AG09309 (cell line): ENCODE measurements around the gene PBOV1.

ENCODE experiments used
- DNase-seq: peaks from one replicate; pipeline ENCODE4 v3.0.0-alpha.2; 2010; ENCODE audit warnings: low read depth
- H3K4me3 ChIP-seq: 2 replicates; pipeline ENCODE4 v1.5.1; 2011; ENCODE audit warnings: mild to moderate bottlenecking, low read depth, low read length, moderate library complexity; ENCODE audit not compliant: control insufficient read depth
- CTCF ChIP-seq: IDR thresholded peaks from 2 replicates; pipeline ENCODE4 v1.5.1; 2011; ENCODE audit warnings: mild to moderate bottlenecking, low read depth, low read length, inconsistent platforms; ENCODE audit not compliant: insufficient read depth, control insufficient read depth; ENCODE audit errors: missing control alignments

Gene PBOV1

DNA sequence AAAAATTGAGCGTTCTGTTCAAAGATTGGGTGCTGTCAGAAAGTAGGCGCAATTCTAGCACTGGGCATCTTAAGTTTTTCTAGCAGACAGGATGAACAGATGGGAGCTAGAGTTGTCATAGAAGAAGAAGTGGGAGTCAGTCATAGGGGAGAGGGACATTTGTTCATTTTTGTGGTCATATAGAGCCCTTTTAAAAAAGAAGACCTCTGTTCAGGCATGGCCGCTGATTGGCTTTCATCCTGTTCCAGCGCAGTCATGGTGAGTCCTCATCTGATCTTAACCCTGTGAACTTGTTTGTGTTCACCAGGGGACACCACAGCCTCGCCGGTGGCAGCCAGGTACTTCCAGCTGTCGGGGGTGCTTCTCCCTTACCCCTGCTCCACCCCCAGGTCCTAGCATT, 29.7 kb upstream of the PBOV1 start:
- DNase-seq = no peak
- TF ChIP-seq CTCF = no peak
- no peak overlapping the region for H3K4me3 ChIP-seq

- TF ChIP-seq CTCF = no peak
- DNase-seq = no peak
- H3K4me3 ChIP-seq = no peak overlapping the region
These were observed 28.6 kb upstream of the PBOV1 start for GRCh38 chr6:138246650-138247440.

GRCh38 chr6:138245751-138246150, 27.5 kb upstream of the PBOV1 start:
- no peak overlapping the region for H3K4me3 ChIP-seq
- no peak for TF ChIP-seq CTCF
- no peak for DNase-seq

GRCh38 chr6:138242987-138243592, 24.8 kb upstream of the PBOV1 start:
- no peak overlapping the region for H3K4me3 ChIP-seq
- no peak for TF ChIP-seq CTCF
- DNase-seq = no peak

- no peak for TF ChIP-seq CTCF
- no peak overlapping the region for H3K4me3 ChIP-seq
- no peak for DNase-seq
These were observed 23.6 kb upstream of the PBOV1 start for GRCh38 chr6:138241934-138242333.

- DNase-seq = no peak
- no peak for TF ChIP-seq CTCF
- no peak overlapping the region for H3K4me3 ChIP-seq
These were observed 23.1 kb upstream of the PBOV1 start for GRCh38 chr6:138241381-138241780.
